GM18508 (cell line): ENCODE data around the gene AIF1L.

Source experiments
- ATAC-seq: cut with Tn5 transposase; IDR thresholded peaks from one replicate; pipeline ENCODE4 v1.9.1; 2021; ENCODE audit warnings: moderate number of reproducible peaks; ENCODE audit not compliant: insufficient read depth, unreplicated experiment

The AIF1L gene

GRCh38 chr9:131116281-131117120 is 20.2 kb downstream of the AIF1L start:
- ATAC-seq, result no peak

- no peak for ATAC-seq
Observed at GRCh38 chr9:131117121-131117761, 20.9 kb downstream of the AIF1L start.

- no peak for ATAC-seq
Observed at GRCh38 chr9:131117762-131118145, 21.4 kb downstream of the AIF1L start.

- ATAC-seq, result no peak
Observed at GRCh38 chr9:131119600-131119999, 23.3 kb downstream of the AIF1L start.

GRCh38 chr9:131120620-131121228 is 24.4 kb downstream of the AIF1L start:
- no peak for ATAC-seq

GRCh38 chr9:131121346-131121745 is 25.0 kb downstream of the AIF1L start:
- ATAC-seq, result no peak

- no peak for ATAC-seq
Observed at GRCh38 chr9:131122158-131122557, 25.8 kb downstream of the AIF1L start.

GRCh38 chr9:131125038-131125287 is 28.6 kb downstream of the AIF1L start:
- ATAC-seq, result no peak

GRCh38 chr9:131125288-131126058 is 29.1 kb downstream of the AIF1L start, which contains the start of gene NUP214:
NUP214 (plus strand) TSS chr9:131125586; CDS start chr9:131125705, 119 bp downstream.
- peak; percentile 88 for ATAC-seq

GRCh38 chr9:131126059-131126426 is 29.7 kb downstream of the AIF1L start:
- no peak for ATAC-seq

- no peak for ATAC-seq
Observed at GRCh38 chr9:131129183-131129582, 32.9 kb downstream of the AIF1L start.

GRCh38 chr9:131138676-131139075 is 42.3 kb downstream of the AIF1L start:
- no peak for ATAC-seq

GRCh38 chr9:131140112-131140511 is 43.8 kb downstream of the AIF1L start:
- no peak for ATAC-seq

- ATAC-seq, result no peak
Observed at GRCh38 chr9:131140550-131140949, 44.2 kb downstream of the AIF1L start.

- no peak for ATAC-seq
Observed at GRCh38 chr9:131142160-131142559, 45.8 kb downstream of the AIF1L start.

GRCh38 chr9:131144201-131144600 is 47.9 kb downstream of the AIF1L start:
- no peak for ATAC-seq

GRCh38 chr9:131145245-131145644 is 48.9 kb downstream of the AIF1L start:
- ATAC-seq, result no peak

- no peak for ATAC-seq
Observed at GRCh38 chr9:131146186-131146585, 49.9 kb downstream of the AIF1L start.

GRCh38 chr9:131148276-131148675 is 51.9 kb downstream of the AIF1L start:
- no peak for ATAC-seq

- no peak for ATAC-seq
Observed at GRCh38 chr9:131148966-131149687, 52.8 kb downstream of the AIF1L start.
